ENCODE data around the gene DTX1. TPM values are rescaled to one million over a fixed set of nuclear protein-coding genes. Genes with fewer than 3 reads are reported as not detected.

Gene DTX1
- total and polyA plus RNA-seq, 2 of the 8 experiments (the other 6 are each of a cell fraction or from before 2014, with no cell fraction given), result 4.7 to 6.9 TPM

GRCh38 chr12:113111247-113111646 is 54.7 kb downstream of the DTX1 start:
- no peaks in the 10 kb centered on the region for H3K27me3 ChIP-seq (replicated peaks in 1 of 4; ENCODE audit: control insufficient read depth in 3 of 4, extremely low read depth in 1 of 4, insufficient read depth in 3 of 4, low read length in 3 of 4)
- H2AK5ac ChIP-seq (ENCODE audit: low read depth, low read length), result no peak overlapping the region
- H3K36me3 ChIP-seq (ENCODE audit: control insufficient read depth in 2 of 4, insufficient read depth in 4 of 4, low read length in 3 of 4), result no peaks in the 10 kb centered on the region
- no peak for DNase-seq (ENCODE audit: low read depth in 1 of 2, low spot score in 2 of 2)
- no peak overlapping the region for H3K9ac ChIP-seq (replicated peaks in 1 of 4; ENCODE audit: extremely low read depth in 1 of 4, low read depth in 3 of 4, low read length in 3 of 4)
- no peak for FAIRE-seq
- no peaks in the 10 kb centered on the region for H3K4me1 ChIP-seq (replicated peaks in 1 of 4; ENCODE audit: control insufficient read depth in 3 of 4, insufficient read depth in 4 of 4, low read length in 3 of 4)
- H3K4ac ChIP-seq (replicated peaks; ENCODE audit: insufficient read length, low read depth, low read length), result no peak overlapping the region
- TF ChIP-seq SAP30 (IDR thresholded peaks at IDR 0.05; ENCODE audit: insufficient read depth, insufficient replicate concordance, low read length) (no peak), RXRA (IDR thresholded peaks at IDR 0.05; ENCODE audit: insufficient read depth, low read depth, low read length) (no peak), ATF3 (IDR thresholded peaks at IDR 0.05; ENCODE audit: insufficient read depth, low read depth, low read length) (no peak), EGR1 (IDR thresholded peaks at IDR 0.05; ENCODE audit: borderline replicate concordance, low read depth, low read length) (no peak), SP1 (IDR thresholded peaks at IDR 0.05; ENCODE audit: low read depth, low read length) (no peak)
- no peaks in the 10 kb centered on the region for H3K23me2 ChIP-seq (ENCODE audit: low read depth, low read length)
- no peak overlapping the region for H4K5ac ChIP-seq (ENCODE audit: insufficient read length, low read depth, low read length)
- CTCF ChIA-PET (ENCODE audit: partially characterized antibody), result interaction anchor here (0.6 to 2.0 kb wide), 7 partner anchors 9 to 118 kb away, joined by 3 to 7 read pairs (median 4); no protein-coding TSS in a partner anchor
- H3K18ac ChIP-seq (ENCODE audit: extremely low read depth, low read length), result no peak overlapping the region
- POLR2A ChIA-PET (ENCODE audit: partially characterized antibody), result no interaction called here
- H2BK5ac ChIP-seq (ENCODE audit: low read depth, low read length), result no peak overlapping the region
- H3K79me2 ChIP-seq (ENCODE audit: control insufficient read depth in 1 of 2, insufficient read depth in 2 of 2, low read length in 2 of 2), result no peaks in the 10 kb centered on the region
- no peak overlapping the region for H2BK120ac ChIP-seq (replicated peaks; ENCODE audit: low read depth, low read length)
- no peak overlapping the region for H4K8ac ChIP-seq (ENCODE audit: extremely low read depth, insufficient read depth, low read length)
- H3K56ac ChIP-seq (replicated peaks; ENCODE audit: insufficient read length, low read depth, low read length), result no peak overlapping the region
- H4K91ac ChIP-seq (replicated peaks; ENCODE audit: insufficient read length, low read length), result no peak overlapping the region
- H3K79me1 ChIP-seq (ENCODE audit: low read depth, low read length), result no peaks in the 10 kb centered on the region; the same call in 1 of the 2 replicates
- H4K20me1 ChIP-seq (replicated peaks in 1 of 2; ENCODE audit: control insufficient read depth in 1 of 2, insufficient read depth in 2 of 2, low read length in 2 of 2), result no peaks in the 10 kb centered on the region
- no peak overlapping the region for H3K23ac ChIP-seq (ENCODE audit: insufficient read length)
- no peak overlapping the region for H2BK15ac ChIP-seq (ENCODE audit: low read length)
- H2BK12ac ChIP-seq (ENCODE audit: low read depth, low read length), result no peak overlapping the region
- 73% methylated on average over 3 of the region's 3 CpGs; no CpG with 5 or more reads in 1 of the 2 experiments for WGBS, 2 experiments (ENCODE audit: extremely low coverage in 1 of 2, insufficient coverage in 1 of 2, insufficient read length in 1 of 2, insufficient replicate concordance in 2 of 2, low coverage in 1 of 2, low lambda C conversion rate in 2 of 2, missing lambda C conversion rate in 1 of 2)
- H3K4me3 ChIP-seq (ENCODE audit: extremely low read depth in 1 of 4, insufficient read depth in 2 of 4, low read depth in 3 of 4, low read length in 4 of 4), result no peak overlapping the region
- H3K14ac ChIP-seq (ENCODE audit: insufficient read length), result no peak overlapping the region
- H3K9me3 ChIP-seq (ENCODE audit: insufficient read depth in 2 of 2, low read depth in 1 of 2, low read length in 1 of 2), result no peaks in the 10 kb centered on the region
- no peak overlapping the region for H3K4me2 ChIP-seq (ENCODE audit: insufficient read depth in 1 of 2, low read depth in 2 of 2, low read length in 2 of 2)
- no peak overlapping the region for H3K27ac ChIP-seq (ENCODE audit: low read depth, low read length)
- H2AFZ ChIP-seq (ENCODE audit: low read length), result no peak overlapping the region
- H2BK20ac ChIP-seq (ENCODE audit: low read length), result no peak overlapping the region
